ENCODE data around the gene FAM25C.
"Not testable (repeated sequence)": the region's sequence is repeated elsewhere in the genome, so short reads cannot be mapped to it uniquely, and the experiment has no call there.

Gene FAM25C

GRCh38 chr10:47999691-48000090 is at the start of gene FAM25C:
FAM25C (minus strand) TSS chr10:47999791; CDS start chr10:47999765, 26 bp downstream.
- DNase-seq, result not testable (repeated sequence)

GRCh38 chr10:48044557-48044956 is 45.0 kb upstream of the FAM25C start:
- DNase-seq, result not testable (repeated sequence)

GRCh38 chr10:48031390-48031789 is 31.8 kb upstream of the FAM25C start:
- not testable (repeated sequence) for DNase-seq

GRCh38 chr10:48002306-48002705 is 2.7 kb upstream of the FAM25C start:
- not testable (repeated sequence) for DNase-seq

GRCh38 chr10:47994045-47994444 is 5.5 kb downstream of the FAM25C start:
- not testable (repeated sequence) for DNase-seq

- not testable (repeated sequence) for DNase-seq
Observed at GRCh38 chr10:47992560-47992959, 7.0 kb downstream of the FAM25C start.

- DNase-seq, result not testable (repeated sequence)
Observed at GRCh38 chr10:47991706-47992105, 7.9 kb downstream of the FAM25C start.

- DNase-seq, result not testable (repeated sequence)
Observed at GRCh38 chr10:47990097-47990496, 9.5 kb downstream of the FAM25C start.

GRCh38 chr10:47989542-47989950 is 10.0 kb downstream of the FAM25C start:
- not testable (repeated sequence) for DNase-seq

- DNase-seq, result not testable (repeated sequence)
Observed at GRCh38 chr10:47988718-47989541, 10.7 kb downstream of the FAM25C start.

GRCh38 chr10:47987952-47988351 is 11.6 kb downstream of the FAM25C start:
- not testable (repeated sequence) for DNase-seq

GRCh38 chr10:47986413-47987230 is 13.0 kb downstream of the FAM25C start:
- DNase-seq, result not testable (repeated sequence)

GRCh38 chr10:47975409-47975808 is 24.2 kb downstream of the FAM25C start:
- DNase-seq, result not testable (repeated sequence)

- DNase-seq, result not testable (repeated sequence)
Observed at GRCh38 chr10:47973131-47973530, 26.5 kb downstream of the FAM25C start.

- not testable (repeated sequence) for DNase-seq
Observed at GRCh38 chr10:47972077-47972476, 27.5 kb downstream of the FAM25C start.

- not testable (repeated sequence) for DNase-seq
Observed at GRCh38 chr10:47971598-47971997, 28.0 kb downstream of the FAM25C start.

GRCh38 chr10:47970047-47970446 is 29.5 kb downstream of the FAM25C start:
- DNase-seq, result not testable (repeated sequence)

GRCh38 chr10:47968988-47969387 is 30.6 kb downstream of the FAM25C start:
- not testable (repeated sequence) for DNase-seq

- DNase-seq, result not testable (repeated sequence)
Observed at GRCh38 chr10:47964280-47965063, 35.1 kb downstream of the FAM25C start.

- not testable (repeated sequence) for DNase-seq
Observed at GRCh38 chr10:47962785-47963184, 36.8 kb downstream of the FAM25C start.

GRCh38 chr10:47960699-47961098 is 38.9 kb downstream of the FAM25C start:
- not testable (repeated sequence) for DNase-seq

GRCh38 chr10:47959677-47960076 is 39.9 kb downstream of the FAM25C start:
- DNase-seq, result not testable (repeated sequence)

- DNase-seq, result not testable (repeated sequence)
Observed at GRCh38 chr10:47957158-47957557, 42.4 kb downstream of the FAM25C start.
